Upper lobe of left lung (tissue), 6 donors: ENCODE measurements around the gene PTPRZ1. TPM values are rescaled to one million over a fixed set of nuclear protein-coding genes. Genes with fewer than 3 reads are reported as not detected.
A peak's percentile ranks its signal among the peaks of the same experiment; 100 is the strongest.

Experiments used
- ATAC-seq, 2 donors: fragments of 200-7000 bp; cut with Tn5 transposase; one replicate each; pipeline ENCODE4 v1.9.1; 2022; ENCODE audit warnings: mild to moderate bottlenecking in 2 of 2, moderate library complexity in 2 of 2; ENCODE audit not compliant: low FRiP score in 2 of 2
- DNase-seq, 2 donors: peaks; one replicate each; pipeline ENCODE4 v3.0.0-alpha.2; 2019 to 2020
- H3K27ac ChIP-seq, 4 donors: fragments of 200-600 bp; sonication (generic); one replicate each; pipeline ENCODE4 v1.5.1; 2016 to 2019
- H3K27me3 ChIP-seq, 4 donors: fragments of 200-600 bp; sonication (generic); one replicate each; pipeline ENCODE4 v1.5.1; 2017 to 2019
- H3K36me3 ChIP-seq, 4 donors: fragments of 200-600 bp; sonication (generic); one replicate each; pipeline ENCODE4 v1.5.1; 2016 to 2019
- H3K4me1 ChIP-seq, 4 donors: fragments of 200-600 bp; sonication (generic); one replicate each; pipeline ENCODE4 v1.5.1; 2018 to 2019
- H3K4me3 ChIP-seq, 4 donors: fragments of 200-600 bp; sonication (generic); one replicate each; pipeline ENCODE4 v1.5.1; 2017 to 2019; ENCODE audit warnings: mild to moderate bottlenecking in 2 of 4, moderate library complexity in 1 of 4
- H3K9me3 ChIP-seq, 4 donors: fragments of 200-600 bp; sonication (generic); one replicate each; pipeline ENCODE4 v1.5.1; 2018 to 2019
- CTCF ChIP-seq, 6 experiments: fragments of 450-650 bp in 4 of 6; fragments of 200-600 bp in 2 of 6; sonication (generic) in 2 of 6; IDR thresholded peaks; one replicate each; pipeline ENCODE4 v1.5.1; 2016 to 2019; ENCODE audit warnings: antibody characterized with exemption in 6 of 6
- EP300 ChIP-seq, 4 donors: sonication (generic); formaldehyde crosslinking; IDR thresholded peaks; one replicate each; pipeline ENCODE4 v1.5.1; 2017; ENCODE audit warnings: antibody characterized with exemption in 4 of 4, control low read depth in 2 of 4
- POLR2A ChIP-seq, 4 donors: fragments of 450-650 bp; IDR thresholded peaks; one replicate each; pipeline ENCODE4 v1.5.1; 2016 to 2017; ENCODE audit warnings: antibody characterized with exemption in 4 of 4, mild to moderate bottlenecking in 2 of 4
- POLR2AphosphoS5 ChIP-seq, 2 donors: sonication (generic); formaldehyde crosslinking; IDR thresholded peaks; one replicate each; pipeline ENCODE4 v1.5.1; 2017; ENCODE audit warnings: antibody characterized with exemption in 2 of 2
- WGBS, 2 donors: methylation state at CpG; one replicate each; pipeline ENCODE4 v1.1.5; 2017 to 2018; 5-methylcytosine and 5-hydroxymethylcytosine counted together
- total RNA-seq, 6 donors: library from RNA; depleted of rRNA in 4 of 6; stranded (reverse); fragments of >200 nt in 4 of 6; gene quantifications; one replicate each; pipeline versions ENCODE4 v1.1.0 to v1.2.1, GENCODE V29; 2016 to 2021
- donor health status: DM: no; HTN: no; CAD: no; lungs with moderate emphysema.
- donor health status: DM: no; HTN: yes; CAD: no; lungs with severe emphysema.

PTPRZ1 gene
- total RNA-seq, 6 donors from 2014 or later = 0.57 to 7.2 (median 1.2) TPM

GRCh38 chr7:122082670-122083069 is 209.7 kb downstream of the PTPRZ1 start:
- TF ChIP-seq CTCF (IDR thresholded peaks at IDR 0.05) = no peak
- no peak for TF ChIP-seq POLR2AphosphoS5 (IDR thresholded peaks at IDR 0.05)
- TF ChIP-seq EP300 (IDR thresholded peaks at IDR 0.05) = no peak
- 82 to 92% methylated on average over 2 of the region's 2 CpGs for WGBS, 2 donors
- Histone ChIP-seq H3K27ac (no peak overlapping the region), H3K4me1 (no peaks in the 10 kb centered on the region), H3K27me3 (no peaks in the 10 kb centered on the region), H3K9me3 (no peaks in the 10 kb centered on the region), H3K4me3 (no peak overlapping the region), H3K36me3 (peaks cover under 1 to 75% (median 16%) of the 10 kb centered on the region in 4 donors)
- DNase-seq (no peak), ATAC-seq (no peak)

GRCh38 chr7:122092964-122093797 is 220.2 kb downstream of the PTPRZ1 start:
- H3K9me3 ChIP-seq = no peaks in the 10 kb centered on the region
- 86% methylated on average over 6 of the region's 6 CpGs for WGBS, 2 donors
- peak; percentile 66 to 73 for ATAC-seq
- peaks cover 0 to 29% (median 3%) of the 10 kb centered on the region in 4 donors for H3K36me3 ChIP-seq
- H3K27ac ChIP-seq = no peak overlapping the region
- H3K4me1 ChIP-seq = no peaks in the 10 kb centered on the region
- no peaks in the 10 kb centered on the region for H3K27me3 ChIP-seq
- DNase-seq = peak in 1 of 2 donors; percentile 56
- no peak for TF ChIP-seq POLR2A (IDR thresholded peaks at IDR 0.05)
- no peak for TF ChIP-seq EP300 (IDR thresholded peaks at IDR 0.05)
- TF ChIP-seq CTCF (IDR thresholded peaks at IDR 0.05) = peak; percentile 25 to 80 (median 64)
- TF ChIP-seq POLR2AphosphoS5 (IDR thresholded peaks at IDR 0.05) = no peak
- no peak overlapping the region for H3K4me3 ChIP-seq

- H3K27ac ChIP-seq = no peak overlapping the region
- no peaks in the 10 kb centered on the region for H3K9me3 ChIP-seq
- 94 to 100% methylated on average over 1 of the region's 1 CpG for WGBS, 2 donors
- H3K4me1 ChIP-seq = no peaks in the 10 kb centered on the region
- peaks cover 0 to 21% (median 0%) of the 10 kb centered on the region in 4 donors for H3K36me3 ChIP-seq
- DNase-seq (no peak), ATAC-seq (no peak)
- no peaks in the 10 kb centered on the region for H3K27me3 ChIP-seq
- TF ChIP-seq POLR2A (IDR thresholded peaks at IDR 0.05) (no peak), POLR2AphosphoS5 (IDR thresholded peaks at IDR 0.05) (no peak), CTCF (IDR thresholded peaks at IDR 0.05) (no peak), EP300 (IDR thresholded peaks at IDR 0.05) (no peak)
- no peak overlapping the region for H3K4me3 ChIP-seq
These were observed 221.6 kb downstream of the PTPRZ1 start for GRCh38 chr7:122094549-122094948.

GRCh38 chr7:122095642-122096041 is 222.7 kb downstream of the PTPRZ1 start:
- ATAC-seq = no peak
- no peak for DNase-seq
- 83 to 84% methylated on average over 4 of the region's 4 CpGs for WGBS, 2 donors
- H3K27ac ChIP-seq = no peak overlapping the region
- no peak overlapping the region for H3K4me3 ChIP-seq
- no peaks in the 10 kb centered on the region for H3K4me1 ChIP-seq
- H3K9me3 ChIP-seq = no peaks in the 10 kb centered on the region
- TF ChIP-seq POLR2AphosphoS5 (IDR thresholded peaks at IDR 0.05) = no peak
- no peak for TF ChIP-seq POLR2A (IDR thresholded peaks at IDR 0.05)
- no peak for TF ChIP-seq EP300 (IDR thresholded peaks at IDR 0.05)
- no peak for TF ChIP-seq CTCF (IDR thresholded peaks at IDR 0.05)
- peaks cover 0 to 16% (median 0%) of the 10 kb centered on the region in 4 donors for H3K36me3 ChIP-seq
- no peaks in the 10 kb centered on the region for H3K27me3 ChIP-seq
